Prostate gland (tissue), 2 donors: ENCODE data around the gene BCAP29. TPM values are rescaled to one million over a fixed set of nuclear protein-coding genes. Genes with fewer than 3 reads are reported as not detected.
A peak's percentile ranks its signal among the peaks of the same experiment; 100 is the strongest.

Experiments used
- DNase-seq: peaks from one replicate; pipeline ENCODE4 v3.0.0-alpha.2; 2019; ENCODE audit warnings: low spot score
- H3K27ac ChIP-seq, 2 donors: fragments of 200-600 bp; sonication (generic); 2 replicates each; pipeline ENCODE4 v1.5.1; 2017 to 2019
- H3K27me3 ChIP-seq: fragments of 200-600 bp; sonication (generic); replicated peaks from 2 replicates; pipeline ENCODE4 v1.5.1; 2019; ENCODE audit not compliant: insufficient read depth
- H3K36me3 ChIP-seq, 2 donors: fragments of 200-600 bp; sonication (generic); 1 replicate in 1 of 2; 2 replicates in 1 of 2; pipeline versions ENCODE4 v1.5.1 to v1.8.1; 2017 to 2019
- H3K4me1 ChIP-seq: fragments of 200-600 bp; sonication (generic); replicated peaks from 2 replicates; pipeline ENCODE4 v1.5.1; 2019
- H3K4me3 ChIP-seq, 2 donors: fragments of 200-600 bp; sonication (generic); 2 replicates each; pipeline ENCODE4 v1.5.1; 2017 to 2019
- H3K9me3 ChIP-seq: fragments of 200-600 bp; sonication (generic); 2 replicates; pipeline ENCODE4 v1.5.1; 2017
- CTCF ChIP-seq, 4 experiments: fragments of 200-600 bp in 2 of 4; fragments of 450-650 bp in 2 of 4; sonication (generic) in 2 of 4; IDR thresholded peaks; 1 replicate in 3 of 4; 2 replicates in 1 of 4; pipeline ENCODE4 v1.5.1; 2016 to 2019; ENCODE audit warnings: antibody characterized with exemption in 4 of 4, mild to moderate bottlenecking in 2 of 4, moderate library complexity in 2 of 4
- POLR2A ChIP-seq: fragments of 450-650 bp; IDR thresholded peaks from one replicate; pipeline ENCODE4 v1.6.1; 2016; ENCODE audit warnings: antibody characterized with exemption, mild to moderate bottlenecking
- POLR2AphosphoS5 ChIP-seq: sonication (generic); formaldehyde crosslinking; IDR thresholded peaks from one replicate; pipeline ENCODE4 v1.6.1; 2017; ENCODE audit warnings: antibody characterized with exemption
- WGBS: methylation state at CpG from one replicate; pipeline ENCODE4 v1.1.5; 2018; 5-methylcytosine and 5-hydroxymethylcytosine counted together
- intact Hi-C: fragments of 100-400 bp; cut with DNase I; formaldehyde crosslinking; loops from one replicate; pipeline ENCODE4 v1.14.2; 2022
- total RNA-seq, 2 donors: library from RNA; depleted of rRNA; stranded (reverse); fragments of >200 nt; gene quantifications; one replicate each; pipeline ENCODE4 v1.1.0, GENCODE V29; 2016

BCAP29 gene
- total RNA-seq, 2 donors from 2014 or later, result 95.4 to 99.9 TPM

GRCh38 chr7:107559864-107560263 is 20.2 kb upstream of the BCAP29 start:
- 63% methylated on average over 2 of the region's 2 CpGs for WGBS

GRCh38 chr7:107560898-107561516 is 19.0 kb upstream of the BCAP29 start:
- Histone ChIP-seq H3K4me1 (peaks cover 7% of the 10 kb centered on the region), H3K27ac (peak overlapping the region; percentile 38 to 45), H3K27me3 (no peaks in the 10 kb centered on the region), H3K9me3 (no peaks in the 10 kb centered on the region), H3K4me3 (no peak overlapping the region), H3K36me3 (no peaks in the 10 kb centered on the region)
- TF ChIP-seq POLR2AphosphoS5, result no peak
- TF ChIP-seq CTCF (IDR thresholded peaks at IDR 0.05), result no peak
- no peak for TF ChIP-seq POLR2A
- 55% methylated on average over 6 of the region's 6 CpGs for WGBS
- intact Hi-C loops, result loop anchor here (10.0 kb wide), 1 partner anchor 314 kb away; no protein-coding TSS in a partner anchor
- DNase-seq, result no peak

More at GRCh38 chr7:107559864-107560263, 20.2 kb upstream of the BCAP29 start:
- H3K36me3 ChIP-seq, result no peaks in the 10 kb centered on the region
- H3K4me3 ChIP-seq, result no peak overlapping the region
- intact Hi-C loops, result loop anchor here (10.0 kb wide), 1 partner anchor 315 kb away; no protein-coding TSS in a partner anchor
- H3K9me3 ChIP-seq, result no peaks in the 10 kb centered on the region
- H3K4me1 ChIP-seq, result peaks cover 7% of the 10 kb centered on the region
- no peak for DNase-seq
- no peak for TF ChIP-seq CTCF (IDR thresholded peaks at IDR 0.05)
- TF ChIP-seq POLR2A, result no peak
- no peak for TF ChIP-seq POLR2AphosphoS5
- H3K27ac ChIP-seq, result peak overlapping the region in 1 of 2 donors; percentile 45
- H3K27me3 ChIP-seq, result no peaks in the 10 kb centered on the region

GRCh38 chr7:107563081-107563774 is 16.8 kb upstream of the BCAP29 start:
- Histone ChIP-seq H3K36me3 (no peaks in the 10 kb centered on the region), H3K27ac (peak overlapping the region; percentile 96), H3K4me3 (peak overlapping the region; percentile 90 to 96), H3K9me3 (no peaks in the 10 kb centered on the region), H3K27me3 (no peaks in the 10 kb centered on the region), H3K4me1 (peaks cover 7% of the 10 kb centered on the region)
- no peak for DNase-seq
- WGBS, result 3% methylated on average over 21 of the region's 21 CpGs
- no peak for TF ChIP-seq CTCF (IDR thresholded peaks at IDR 0.05)
- intact Hi-C loops, result loop anchor here (10.0 kb wide), 1 partner anchor 312 kb away; no protein-coding TSS in a partner anchor

GRCh38 chr7:107563775-107564552 is 16.1 kb upstream of the BCAP29 start, which contains the start of the genes COG5 and DUS4L:
Gene COG5, minus strand, starts transcription at chr7:107563920. Its CDS starts 24 bp downstream, at chr7:107563896.
Gene DUS4L, plus strand, starts transcription at chr7:107563971. Its CDS starts 3,100 bp downstream, at chr7:107567071.
- intact Hi-C loops, result loop anchor here (10.0 kb wide), 1 partner anchor 311 kb away; no protein-coding TSS in a partner anchor
- TF ChIP-seq POLR2A (peak; percentile 72), CTCF (IDR thresholded peaks at IDR 0.05) (peak in 1 of 4 experiments; percentile 14), POLR2AphosphoS5 (peak; percentile 87)
- Histone ChIP-seq H3K4me1 (peaks cover 7% of the 10 kb centered on the region), H3K27ac (peak within 1 kb of the TSS; percentile 96), H3K27me3 (no peaks in the 10 kb centered on the region), H3K4me3 (peak within 1 kb of the TSS; percentile 90 to 96), H3K36me3 (no peaks in the 10 kb centered on the region), H3K9me3 (no peaks in the 10 kb centered on the region)
- peak; percentile 84 for DNase-seq
- WGBS, result under 1% methylated on average over 26 of the region's 55 CpGs
